ENCODE measurements around the gene FAF1. TPM values are rescaled to one million over a fixed set of nuclear protein-coding genes. Genes with fewer than 3 reads are reported as not detected.
A peak's percentile ranks its signal among the peaks of the same experiment; 100 is the strongest.

FAF1 gene
- total and polyA plus RNA-seq, 4 donors, result 52.9 to 66.9 (median 61.6) TPM

GRCh38 chr1:50710099-50710498 is 250.0 kb downstream of the FAF1 start:
- no peaks in the 10 kb centered on the region for H3K36me3 ChIP-seq (ENCODE audit: control insufficient read depth, insufficient read depth, low read length)
- 100% methylated on average over 1 of the region's 3 CpGs for WGBS (ENCODE audit: insufficient coverage)
- DNase-seq (ENCODE audit: low read depth in 4 of 6, low spot score in 6 of 6), result no peak
- H3K9me3 ChIP-seq (ENCODE audit: control insufficient read depth, insufficient read depth, low read length), result no peaks in the 10 kb centered on the region
- H3K4me3 ChIP-seq (ENCODE audit: low read depth, low read length), result no peak overlapping the region
- no peaks in the 10 kb centered on the region for H3K4me1 ChIP-seq (ENCODE audit: control insufficient read depth, insufficient read depth, low read length)
- no peaks in the 10 kb centered on the region for H3K27me3 ChIP-seq (ENCODE audit: control insufficient read depth, insufficient read depth, low read length)
- no peak overlapping the region for H3K27ac ChIP-seq (ENCODE audit: low read depth, low read length)

- H3K36me3 ChIP-seq (ENCODE audit: control insufficient read depth, insufficient read depth, low read length), result no peaks in the 10 kb centered on the region
- no CpG with 5 or more reads among the region's 7 CpGs for WGBS (ENCODE audit: insufficient coverage)
- H3K27me3 ChIP-seq (ENCODE audit: control insufficient read depth, insufficient read depth, low read length), result no peaks in the 10 kb centered on the region
- no peaks in the 10 kb centered on the region for H3K9me3 ChIP-seq (ENCODE audit: control insufficient read depth, insufficient read depth, low read length)
- DNase-seq (ENCODE audit: low read depth in 4 of 6, low spot score in 6 of 6), result no peak
- H3K4me3 ChIP-seq (ENCODE audit: low read depth, low read length), result no peak overlapping the region
- no peak overlapping the region for H3K27ac ChIP-seq (ENCODE audit: low read depth, low read length)
- H3K4me1 ChIP-seq (ENCODE audit: control insufficient read depth, insufficient read depth, low read length), result no peaks in the 10 kb centered on the region
These were observed 252.2 kb downstream of the FAF1 start for GRCh38 chr1:50707824-50708223.

- WGBS (ENCODE audit: insufficient coverage), result no CpG with 5 or more reads among the region's 2 CpGs
- Histone ChIP-seq H3K4me3 (ENCODE audit: low read depth, low read length) (no peak overlapping the region), H3K27ac (ENCODE audit: low read depth, low read length) (no peak overlapping the region), H3K27me3 (ENCODE audit: control insufficient read depth, insufficient read depth, low read length) (no peaks in the 10 kb centered on the region), H3K9me3 (ENCODE audit: control insufficient read depth, insufficient read depth, low read length) (no peaks in the 10 kb centered on the region), H3K36me3 (ENCODE audit: control insufficient read depth, insufficient read depth, low read length) (no peaks in the 10 kb centered on the region), H3K4me1 (ENCODE audit: control insufficient read depth, insufficient read depth, low read length) (no peaks in the 10 kb centered on the region)
- DNase-seq (ENCODE audit: low read depth in 4 of 6, low spot score in 6 of 6), result no peak
These were observed 254.4 kb downstream of the FAF1 start for GRCh38 chr1:50705699-50706098.

- Histone ChIP-seq H3K27ac (ENCODE audit: low read depth, low read length) (no peak overlapping the region), H3K27me3 (ENCODE audit: control insufficient read depth, insufficient read depth, low read length) (no peaks in the 10 kb centered on the region), H3K36me3 (ENCODE audit: control insufficient read depth, insufficient read depth, low read length) (no peaks in the 10 kb centered on the region), H3K4me1 (ENCODE audit: control insufficient read depth, insufficient read depth, low read length) (no peaks in the 10 kb centered on the region), H3K4me3 (ENCODE audit: low read depth, low read length) (no peak overlapping the region), H3K9me3 (ENCODE audit: control insufficient read depth, insufficient read depth, low read length) (no peaks in the 10 kb centered on the region)
- DNase-seq (ENCODE audit: low read depth in 4 of 6, low spot score in 6 of 6), result no peak
- no CpG with 5 or more reads among the region's 1 CpG for WGBS (ENCODE audit: insufficient coverage)
These were observed 255.0 kb downstream of the FAF1 start for GRCh38 chr1:50705041-50705440.

- WGBS (ENCODE audit: insufficient coverage), result no CpG with 5 or more reads among the region's 1 CpG
- DNase-seq (ENCODE audit: low read depth in 4 of 6, low spot score in 6 of 6), result peak in 4 of 6 donors; percentile 28 to 87 (median 64)
These were observed 255.9 kb downstream of the FAF1 start for GRCh38 chr1:50704126-50704525.

GRCh38 chr1:50703240-50703639 is 256.8 kb downstream of the FAF1 start:
- H3K36me3 ChIP-seq (ENCODE audit: control insufficient read depth, insufficient read depth, low read length), result no peaks in the 10 kb centered on the region
- H3K4me1 ChIP-seq (ENCODE audit: control insufficient read depth, insufficient read depth, low read length), result no peaks in the 10 kb centered on the region
- H3K27me3 ChIP-seq (ENCODE audit: control insufficient read depth, insufficient read depth, low read length), result no peaks in the 10 kb centered on the region
- no peaks in the 10 kb centered on the region for H3K9me3 ChIP-seq (ENCODE audit: control insufficient read depth, insufficient read depth, low read length)
- no peak overlapping the region for H3K4me3 ChIP-seq (ENCODE audit: low read depth, low read length)
- DNase-seq (ENCODE audit: low read depth in 4 of 6, low spot score in 6 of 6), result no peak
- H3K27ac ChIP-seq (ENCODE audit: low read depth, low read length), result no peak overlapping the region

More at GRCh38 chr1:50704126-50704525, 255.9 kb downstream of the FAF1 start:
- no peak overlapping the region for H3K27ac ChIP-seq (ENCODE audit: low read depth, low read length)
- no peaks in the 10 kb centered on the region for H3K4me1 ChIP-seq (ENCODE audit: control insufficient read depth, insufficient read depth, low read length)
- no peaks in the 10 kb centered on the region for H3K27me3 ChIP-seq (ENCODE audit: control insufficient read depth, insufficient read depth, low read length)
- H3K4me3 ChIP-seq (ENCODE audit: low read depth, low read length), result no peak overlapping the region
- no peaks in the 10 kb centered on the region for H3K36me3 ChIP-seq (ENCODE audit: control insufficient read depth, insufficient read depth, low read length)
- H3K9me3 ChIP-seq (ENCODE audit: control insufficient read depth, insufficient read depth, low read length), result no peaks in the 10 kb centered on the region

- H3K4me1 ChIP-seq (ENCODE audit: control insufficient read depth, insufficient read depth, low read length), result no peaks in the 10 kb centered on the region
- H3K4me3 ChIP-seq (ENCODE audit: low read depth, low read length), result no peak overlapping the region
- no peaks in the 10 kb centered on the region for H3K9me3 ChIP-seq (ENCODE audit: control insufficient read depth, insufficient read depth, low read length)
- H3K36me3 ChIP-seq (ENCODE audit: control insufficient read depth, insufficient read depth, low read length), result no peaks in the 10 kb centered on the region
- no peak overlapping the region for H3K27ac ChIP-seq (ENCODE audit: low read depth, low read length)
- H3K27me3 ChIP-seq (ENCODE audit: control insufficient read depth, insufficient read depth, low read length), result no peaks in the 10 kb centered on the region
- no peak for DNase-seq (ENCODE audit: low read depth in 4 of 6, low spot score in 6 of 6)
- no CpG with 5 or more reads among the region's 2 CpGs for WGBS (ENCODE audit: insufficient coverage)
These were observed 257.7 kb downstream of the FAF1 start for GRCh38 chr1:50702395-50702794.

- no peak overlapping the region for H3K4me3 ChIP-seq (ENCODE audit: low read depth, low read length)
- no CpG with 5 or more reads among the region's 1 CpG for WGBS (ENCODE audit: insufficient coverage)
- no peaks in the 10 kb centered on the region for H3K36me3 ChIP-seq (ENCODE audit: control insufficient read depth, insufficient read depth, low read length)
- no peaks in the 10 kb centered on the region for H3K27me3 ChIP-seq (ENCODE audit: control insufficient read depth, insufficient read depth, low read length)
- no peak for DNase-seq (ENCODE audit: low read depth in 4 of 6, low spot score in 6 of 6)
- H3K9me3 ChIP-seq (ENCODE audit: control insufficient read depth, insufficient read depth, low read length), result no peaks in the 10 kb centered on the region
- H3K4me1 ChIP-seq (ENCODE audit: control insufficient read depth, insufficient read depth, low read length), result no peaks in the 10 kb centered on the region
- no peak overlapping the region for H3K27ac ChIP-seq (ENCODE audit: low read depth, low read length)
These were observed 258.3 kb downstream of the FAF1 start for GRCh38 chr1:50701706-50702317.

- no peaks in the 10 kb centered on the region for H3K4me1 ChIP-seq (ENCODE audit: control insufficient read depth, insufficient read depth, low read length)
- no peak for DNase-seq (ENCODE audit: low read depth in 4 of 6, low spot score in 6 of 6)
- no CpG with 5 or more reads among the region's 2 CpGs for WGBS (ENCODE audit: insufficient coverage)
- H3K4me3 ChIP-seq (ENCODE audit: low read depth, low read length), result no peak overlapping the region
- H3K36me3 ChIP-seq (ENCODE audit: control insufficient read depth, insufficient read depth, low read length), result no peaks in the 10 kb centered on the region
- H3K9me3 ChIP-seq (ENCODE audit: control insufficient read depth, insufficient read depth, low read length), result no peaks in the 10 kb centered on the region
- H3K27me3 ChIP-seq (ENCODE audit: control insufficient read depth, insufficient read depth, low read length), result no peaks in the 10 kb centered on the region
- H3K27ac ChIP-seq (ENCODE audit: low read depth, low read length), result no peak overlapping the region
These were observed 259.4 kb downstream of the FAF1 start for GRCh38 chr1:50700621-50701020.

- Histone ChIP-seq H3K9me3 (ENCODE audit: control insufficient read depth, insufficient read depth, low read length) (no peaks in the 10 kb centered on the region), H3K27me3 (ENCODE audit: control insufficient read depth, insufficient read depth, low read length) (no peaks in the 10 kb centered on the region), H3K4me3 (ENCODE audit: low read depth, low read length) (no peak overlapping the region), H3K36me3 (ENCODE audit: control insufficient read depth, insufficient read depth, low read length) (no peaks in the 10 kb centered on the region), H3K4me1 (ENCODE audit: control insufficient read depth, insufficient read depth, low read length) (no peaks in the 10 kb centered on the region), H3K27ac (ENCODE audit: low read depth, low read length) (no peak overlapping the region)
- no CpG with 5 or more reads among the region's 4 CpGs for WGBS (ENCODE audit: insufficient coverage)
- DNase-seq (ENCODE audit: low read depth in 4 of 6, low spot score in 6 of 6), result peak in 2 of 6 donors; percentile 79 to 84
These were observed 259.9 kb downstream of the FAF1 start for GRCh38 chr1:50700214-50700613.

Measured in spinal cord (tissue), 10 donors.